HuH-7 (cell line): ENCODE data around the gene RBBP8.
"Not testable (repeated sequence)": the region's sequence is repeated elsewhere in the genome, so short reads cannot be mapped to it uniquely, and the experiment has no call there.

ENCODE experiments used
- DNase-seq: peaks from one replicate; pipeline ENCODE4 v3.0.0; 2011; ENCODE audit warnings: low spot score

The RBBP8 gene

DNA sequence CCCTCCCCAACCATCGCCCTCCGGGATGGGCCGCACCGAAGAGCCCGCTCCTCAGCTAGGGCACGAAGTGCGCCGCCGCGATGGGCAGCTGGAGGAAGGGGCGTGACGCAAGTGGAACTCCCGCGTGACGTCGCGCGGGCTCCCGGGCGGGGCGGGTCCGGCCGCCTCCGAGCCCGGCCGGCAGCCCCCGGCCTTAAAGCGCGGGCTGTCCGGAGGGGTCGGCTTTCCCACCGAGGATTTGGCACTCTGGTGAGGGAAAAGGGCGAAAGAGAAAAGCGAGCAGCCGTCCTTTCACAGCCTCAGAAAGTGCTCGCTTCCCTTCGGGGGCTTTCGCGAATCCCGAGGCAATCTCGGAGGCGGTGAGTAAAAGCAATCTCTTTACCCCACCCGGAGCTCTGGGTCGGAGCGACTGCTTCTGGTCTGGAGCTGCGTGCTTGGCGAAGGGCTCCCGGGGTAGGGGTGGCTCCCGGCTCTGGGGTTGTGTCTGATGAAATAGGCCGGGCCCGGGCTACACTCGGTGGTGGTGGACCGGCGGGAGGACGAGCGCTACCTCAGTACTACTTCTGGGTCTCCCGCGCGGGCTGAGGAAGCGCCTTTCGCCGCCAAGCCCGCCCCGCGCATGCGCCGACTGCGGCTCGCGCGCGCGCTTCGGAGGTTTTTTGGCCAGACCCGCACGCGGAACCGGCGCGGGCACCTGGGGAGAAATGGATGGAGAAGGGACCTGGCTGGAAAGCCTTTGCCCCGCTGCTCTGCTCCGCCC, at the start of gene RBBP8:
Gene RBBP8 (plus strand): TSS at position 123 of the 760 bp plus-strand sequence. CDS start 3,524 bp downstream, outside the sequence.
- DNase-seq, result peak; percentile 69

DNA sequence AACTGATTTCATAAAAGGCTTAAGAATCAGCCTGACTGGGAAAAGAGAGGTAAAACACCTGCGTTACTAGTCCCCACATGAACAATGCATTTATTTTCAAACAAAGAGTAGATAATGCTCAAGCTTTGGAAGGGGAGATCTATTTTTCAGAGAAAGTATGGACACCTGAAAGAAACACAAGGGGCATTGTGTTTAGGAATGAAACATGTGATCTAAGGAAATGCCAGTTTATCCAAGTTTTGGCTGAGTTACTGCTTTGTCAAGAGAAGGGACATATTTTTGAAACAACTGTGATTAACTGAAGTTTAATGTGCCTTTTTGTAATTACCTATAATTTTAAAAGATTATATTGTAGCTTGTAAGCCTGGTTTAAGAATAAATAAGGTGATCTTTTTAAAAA, 49.3 kb upstream of the RBBP8 start:
- DNase-seq, result no peak

DNA sequence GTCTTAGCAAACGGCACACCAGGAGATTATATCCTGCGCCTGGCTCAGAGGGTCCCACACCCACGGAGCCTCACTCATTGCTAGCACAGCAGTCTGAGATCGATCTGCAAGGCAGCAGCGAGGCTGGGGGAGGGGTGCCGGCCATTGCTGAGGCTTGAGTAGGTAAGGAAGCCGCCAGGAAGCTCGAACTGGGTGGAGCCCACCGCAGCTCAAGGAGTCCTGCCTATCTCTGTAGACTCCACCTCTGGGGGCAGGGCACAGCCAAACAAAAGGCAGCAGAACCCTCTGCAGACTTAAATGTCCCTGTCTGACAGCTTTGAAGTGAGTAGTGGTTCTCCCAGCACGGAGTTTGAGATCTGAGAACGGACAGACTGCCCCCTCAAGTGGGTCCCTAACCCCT, 47.4 kb upstream of the RBBP8 start:
- DNase-seq, result not testable (repeated sequence)

DNA sequence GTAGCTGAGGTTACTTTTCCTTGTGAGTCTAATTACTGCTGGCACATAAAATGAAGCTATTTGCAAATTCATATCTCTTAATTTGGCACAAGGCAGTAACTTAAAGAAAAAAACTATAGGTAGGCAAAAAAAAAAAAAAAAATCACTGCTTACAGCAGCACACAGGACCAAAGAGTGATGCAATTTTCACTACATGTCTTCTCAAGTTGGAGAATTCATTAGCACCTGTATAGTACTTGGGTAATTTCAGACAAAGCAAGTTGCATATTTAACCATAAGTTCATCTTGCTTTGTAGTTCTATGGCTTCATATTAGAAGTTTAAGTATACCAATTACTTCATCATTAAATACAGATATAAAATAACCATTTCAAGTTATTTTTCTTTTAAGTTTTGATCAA, 33.7 kb upstream of the RBBP8 start:
- no peak for DNase-seq

DNA sequence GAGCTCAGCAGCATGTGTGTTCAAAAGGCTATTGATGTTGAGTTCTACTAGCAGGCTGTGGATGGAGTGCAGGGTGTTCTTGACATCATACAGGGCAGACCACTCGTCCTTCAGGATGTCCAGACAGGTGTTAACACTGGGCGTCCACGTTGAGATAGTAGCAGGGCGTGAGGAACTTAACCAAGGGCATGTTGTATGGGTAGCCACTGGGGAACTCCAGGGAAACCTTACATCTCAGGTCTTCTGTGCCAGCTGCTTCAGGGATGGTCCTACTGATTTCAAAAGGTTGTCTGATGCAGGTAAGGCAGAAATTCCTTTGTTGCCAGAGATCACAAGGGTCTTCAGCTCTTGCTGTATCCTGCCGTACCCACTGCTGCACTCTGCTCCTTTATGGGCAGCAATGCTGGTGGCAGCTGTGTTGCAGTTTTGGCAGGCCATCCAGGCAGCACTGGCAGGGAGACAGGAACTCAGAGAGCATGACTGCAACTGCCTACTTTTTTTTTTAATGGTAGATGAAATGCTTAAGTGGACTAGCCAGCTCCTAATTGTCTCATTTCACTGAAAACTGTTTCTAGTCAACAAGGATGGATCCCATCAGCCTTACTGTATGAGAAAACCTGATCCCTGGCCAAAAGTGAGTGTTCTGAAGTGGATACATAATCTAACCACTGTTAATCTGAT, 32.4 kb upstream of the RBBP8 start:
- no peak for DNase-seq

DNA sequence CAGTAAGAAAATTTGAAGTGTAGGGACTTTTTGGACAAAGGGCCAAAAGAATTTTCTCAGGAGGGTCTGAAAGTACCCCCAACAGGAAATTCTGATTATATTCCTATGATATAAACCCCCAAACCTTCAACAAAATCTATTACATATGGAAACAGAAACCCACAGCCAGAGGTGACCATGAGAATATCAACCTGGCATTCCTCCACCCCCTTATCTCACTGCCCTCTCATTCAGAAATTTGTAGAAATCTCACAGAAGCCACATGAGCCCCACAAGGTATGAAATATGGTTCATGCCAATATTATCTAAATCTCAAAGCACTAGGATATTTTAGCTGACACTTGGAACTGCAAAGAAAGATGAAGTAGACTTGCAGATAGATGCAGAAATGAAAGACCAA, 31.0 kb upstream of the RBBP8 start:
- no peak for DNase-seq

DNA sequence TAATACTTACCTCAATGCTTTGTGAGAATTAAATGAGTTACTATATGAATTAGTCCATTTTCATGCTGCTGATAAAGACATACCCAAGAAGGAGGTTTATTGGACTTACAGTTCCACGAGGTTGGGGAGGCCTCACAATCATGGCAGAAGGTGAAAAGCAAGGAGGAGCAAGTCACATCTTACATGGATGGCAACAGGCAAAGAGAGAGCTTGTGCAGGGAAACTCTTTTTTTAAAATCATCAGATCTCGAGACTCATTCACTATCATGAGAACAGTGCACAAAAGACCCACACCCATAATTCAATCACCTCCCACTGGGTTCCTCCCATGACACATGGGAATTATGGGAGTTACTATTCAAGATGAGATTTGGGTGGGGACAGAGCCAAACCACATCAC, 29.9 kb upstream of the RBBP8 start:
- DNase-seq, result not testable (repeated sequence)

DNA sequence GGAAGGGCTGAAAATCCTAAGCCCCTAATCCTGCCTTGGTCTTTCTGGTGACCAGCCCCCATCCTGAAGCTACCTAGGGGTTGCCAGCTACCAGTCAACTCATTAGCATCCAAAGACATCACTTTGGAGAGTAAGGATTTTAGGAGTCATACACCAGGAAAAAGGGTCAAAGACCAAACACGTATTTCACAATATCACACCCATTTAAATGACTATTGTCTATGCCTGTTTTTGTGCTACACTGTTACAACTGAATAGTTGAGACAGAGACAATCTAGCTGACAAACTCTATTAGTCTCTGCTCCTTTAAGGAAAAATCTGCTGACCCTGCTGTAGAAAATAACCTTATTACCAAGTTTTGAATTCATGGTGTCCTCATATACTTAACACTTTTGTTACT, 21.0 kb upstream of the RBBP8 start:
- no peak for DNase-seq

DNA sequence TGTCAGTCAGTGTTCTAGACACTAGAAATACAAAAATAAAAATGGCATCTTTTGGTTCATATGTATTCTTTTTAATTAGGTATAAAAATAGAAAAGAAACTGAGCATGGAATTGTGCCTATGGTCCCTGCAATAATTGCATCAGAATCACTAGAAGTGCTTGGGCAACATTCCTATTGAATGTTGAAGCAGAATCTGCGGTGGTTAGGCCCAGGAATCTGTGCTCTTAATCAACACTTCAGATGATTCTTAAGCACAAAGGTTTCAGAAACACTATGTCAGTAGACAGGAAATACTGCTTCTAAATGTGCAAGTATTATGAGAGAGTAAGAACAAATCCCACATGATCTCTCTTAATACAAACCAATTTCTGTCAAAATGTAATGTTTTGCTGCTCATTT, 20.3 kb upstream of the RBBP8 start:
- no peak for DNase-seq

DNA sequence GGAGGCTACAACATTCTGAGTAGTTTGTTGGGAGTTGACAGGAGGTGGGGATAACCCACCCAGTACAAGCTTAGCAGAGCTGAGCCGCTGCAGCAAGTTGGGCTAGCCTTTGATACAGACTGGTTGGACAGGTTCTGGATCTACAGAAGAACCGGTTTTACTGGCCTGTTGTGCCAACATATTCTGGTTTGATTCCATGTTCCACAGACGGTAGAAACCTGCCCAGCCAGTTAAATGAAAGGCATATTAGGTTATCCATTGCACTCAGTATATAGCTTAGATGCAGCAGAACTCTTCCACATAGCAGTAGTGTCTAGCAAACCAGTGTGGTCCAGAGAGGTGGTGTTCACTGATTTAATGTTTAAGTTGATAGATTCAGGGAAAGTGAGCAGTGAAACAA, 19.3 kb upstream of the RBBP8 start:
- no peak for DNase-seq

DNA sequence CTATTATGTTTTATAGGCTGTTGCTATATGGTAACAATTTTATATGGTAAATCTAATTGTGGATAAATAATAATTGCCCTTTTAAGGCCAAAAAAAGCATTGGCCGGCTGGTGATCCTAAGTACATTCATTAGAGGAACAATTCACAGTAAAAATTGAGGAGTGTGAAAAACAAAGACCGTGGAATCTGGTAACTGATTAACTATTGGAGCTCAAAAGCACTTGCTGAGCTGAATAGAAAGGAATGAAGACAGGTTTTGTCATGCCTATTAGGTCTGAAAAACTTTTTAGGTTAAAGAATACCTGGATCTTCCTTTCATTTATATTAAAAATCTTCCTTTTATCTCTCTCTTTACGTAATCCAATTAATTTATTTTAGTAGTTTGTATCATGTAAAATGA, 18.5 kb upstream of the RBBP8 start:
- DNase-seq, result no peak

DNA sequence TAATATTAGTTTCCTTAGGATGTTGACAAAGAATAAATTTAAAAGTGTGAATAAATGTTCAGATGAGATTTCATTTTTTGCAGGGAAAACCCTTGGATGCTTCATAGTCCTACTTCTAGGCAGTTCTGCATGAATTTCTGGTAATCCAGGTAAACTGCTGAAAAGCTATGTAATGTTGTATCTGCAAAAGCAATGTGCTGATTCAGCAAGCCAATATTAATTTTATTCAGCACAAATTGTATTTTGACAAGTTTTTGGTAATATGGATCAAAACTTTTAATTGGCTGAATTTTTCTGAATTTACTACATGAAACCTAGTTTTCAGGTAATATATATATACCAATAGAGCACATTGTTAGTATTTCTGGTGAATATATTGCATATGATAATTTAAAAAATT, 17.8 kb upstream of the RBBP8 start:
- no peak for DNase-seq

DNA sequence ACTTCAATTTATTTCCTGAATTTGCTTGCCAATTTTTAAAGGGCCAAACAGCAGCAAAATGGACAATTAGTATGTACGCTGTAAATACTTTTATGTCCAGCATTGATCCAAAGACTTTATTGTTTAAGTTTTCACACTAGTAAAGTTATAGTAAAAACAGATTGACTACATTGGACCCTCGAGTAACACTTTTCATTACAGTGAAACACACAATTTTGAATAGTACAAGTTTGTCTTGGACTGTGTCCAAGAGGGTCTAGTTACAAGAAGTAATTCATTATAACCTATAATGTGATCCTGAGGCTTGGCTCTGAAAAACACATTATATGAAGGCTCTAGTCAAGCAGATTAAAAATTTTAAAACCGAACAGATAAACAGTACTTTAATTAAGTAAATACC, 11.4 kb upstream of the RBBP8 start:
- no peak for DNase-seq

DNA sequence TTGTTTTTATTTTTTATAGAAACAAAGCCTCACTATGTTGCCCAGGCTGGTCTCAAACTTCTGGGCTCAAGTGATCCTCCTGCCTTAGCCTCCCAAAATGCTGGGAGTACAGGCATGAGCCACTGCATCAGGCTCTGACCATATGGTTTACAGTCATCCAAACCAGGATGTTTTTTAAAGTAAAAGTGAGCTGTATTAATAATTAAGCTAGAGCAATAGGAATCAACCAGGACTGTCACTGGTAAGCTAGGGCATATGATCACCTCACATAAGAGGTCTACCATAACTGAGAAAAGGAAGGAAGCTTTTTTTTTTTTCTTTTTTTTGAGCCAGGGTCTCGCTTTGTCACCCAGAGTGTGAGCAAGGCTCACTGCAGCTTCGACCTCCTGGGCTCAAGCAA, 8.5 kb upstream of the RBBP8 start:
- DNase-seq, result no peak

DNA sequence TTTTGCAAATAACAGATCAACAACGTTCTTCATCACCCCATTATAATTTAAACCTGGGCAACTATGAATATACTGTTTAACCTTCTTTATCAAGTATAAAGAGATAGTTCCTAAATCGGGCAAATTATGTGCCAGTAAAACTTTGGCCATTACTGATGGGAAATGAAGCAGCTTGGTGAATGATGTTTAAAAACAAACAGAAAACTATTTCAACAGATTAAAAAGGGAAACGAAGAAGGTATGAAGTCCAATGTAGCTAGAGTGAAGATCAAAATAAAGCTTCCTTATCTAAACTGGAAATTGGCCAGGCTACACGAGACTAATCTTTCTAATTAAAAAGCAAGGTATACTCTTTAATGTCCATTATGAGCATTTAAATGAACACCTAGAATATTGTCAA, 6.7 kb upstream of the RBBP8 start:
- DNase-seq, result no peak

DNA sequence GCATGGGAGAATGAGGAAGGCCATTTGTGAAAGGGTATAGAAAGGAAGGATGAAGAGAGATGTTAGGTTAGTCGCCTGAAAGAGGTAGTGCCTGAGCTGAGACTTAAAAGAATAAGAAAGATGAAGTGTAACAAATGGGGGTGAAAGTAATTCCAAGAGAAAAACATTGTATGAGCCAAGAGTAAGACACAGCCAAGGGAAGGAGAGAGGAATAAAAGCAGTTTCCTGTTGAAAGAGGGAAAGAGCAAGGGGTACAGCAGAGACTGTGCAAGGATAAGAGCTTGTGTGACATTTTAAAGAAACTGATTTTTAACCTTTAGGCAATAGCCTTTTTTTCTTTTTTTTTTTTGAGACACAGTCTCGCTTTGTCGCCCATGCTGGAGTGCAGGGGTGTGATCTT, 4.8 kb upstream of the RBBP8 start:
- no peak for DNase-seq

DNA sequence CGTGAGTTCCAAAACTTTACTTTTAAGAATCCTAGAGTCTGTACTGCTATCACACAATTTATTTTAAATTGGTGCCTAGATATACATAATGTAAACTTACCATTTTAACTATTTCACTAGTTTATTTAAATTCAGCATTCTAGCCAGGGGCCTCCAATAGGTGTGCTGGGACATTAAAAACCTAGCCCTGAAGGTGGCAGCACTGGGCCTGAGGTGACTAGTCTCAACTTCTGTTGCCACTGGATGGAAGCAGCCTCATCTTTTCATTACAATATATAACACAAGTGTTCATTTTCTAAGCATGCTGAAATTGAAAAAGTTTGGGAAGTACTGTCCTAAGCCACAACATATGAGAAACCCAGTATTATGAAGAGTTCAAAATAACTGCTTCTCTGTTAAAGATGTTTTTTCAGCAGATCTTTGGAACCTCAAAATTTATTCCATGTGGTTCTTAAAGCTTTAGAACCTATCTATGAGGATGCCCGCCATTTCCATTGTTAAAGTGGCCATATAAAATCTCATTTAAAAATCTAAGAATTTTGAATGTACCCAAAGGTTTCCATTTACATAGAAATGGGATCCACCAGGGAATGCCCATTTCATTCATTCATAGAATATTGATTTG, 2.9 kb upstream of the RBBP8 start:
- DNase-seq, result peak; percentile 35

DNA sequence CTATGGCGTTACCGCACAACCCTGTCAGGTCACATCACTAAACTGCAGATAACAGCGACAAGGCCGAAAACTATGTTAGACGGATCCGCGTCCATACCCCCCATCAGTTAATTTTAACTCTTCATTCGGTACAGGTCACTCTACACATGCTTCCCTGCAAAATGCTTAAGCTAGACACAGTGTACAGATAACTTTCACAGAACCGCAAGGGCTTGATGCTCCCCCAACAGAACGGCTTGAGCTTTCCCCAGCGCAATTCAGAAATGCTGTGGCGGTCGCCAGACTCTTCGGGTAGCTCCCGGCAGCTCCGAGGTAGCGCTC, 283 bp upstream of the RBBP8 start:
- no peak for DNase-seq

DNA sequence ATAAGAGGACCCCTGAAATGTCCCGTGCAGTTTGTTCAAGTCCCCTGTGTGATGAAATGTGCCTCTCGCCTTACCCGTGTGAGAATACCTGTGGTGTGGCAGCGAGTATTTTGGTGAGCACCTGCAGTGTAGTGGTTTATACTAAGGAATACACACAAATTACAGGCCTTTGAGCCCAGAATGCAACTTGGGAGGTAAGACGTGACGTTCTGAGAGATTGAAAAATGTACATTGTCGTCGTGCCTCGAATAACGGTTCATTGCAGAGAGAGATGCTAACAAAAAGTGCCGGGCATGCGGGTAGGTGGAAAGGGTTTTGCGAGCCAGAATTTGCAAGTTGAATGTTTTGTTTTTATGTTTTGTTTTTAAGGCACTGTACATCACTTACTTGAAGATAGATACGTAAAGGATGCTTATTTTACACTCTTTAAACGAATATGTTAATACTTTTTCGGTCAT, 867 bp downstream of the RBBP8 start:
- DNase-seq, result peak; percentile 40

DNA sequence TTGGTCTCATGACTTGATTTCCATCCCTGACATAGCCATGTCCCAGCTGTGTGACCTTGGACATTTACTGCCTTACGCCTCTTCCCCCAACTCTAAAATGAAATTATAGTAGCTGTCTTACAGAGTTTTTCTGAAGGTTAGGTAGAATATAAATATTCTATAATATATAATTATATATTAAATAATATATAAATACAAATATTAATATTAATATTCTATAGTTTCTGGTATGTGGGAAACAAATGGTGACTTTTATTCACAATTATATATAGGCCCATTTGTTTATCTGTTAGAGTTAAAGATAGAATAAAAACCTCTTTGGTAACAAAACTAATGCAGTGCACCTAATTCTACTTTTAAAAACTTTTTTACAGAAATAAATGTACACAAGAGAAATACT, 1.7 kb downstream of the RBBP8 start:
- no peak for DNase-seq

DNA sequence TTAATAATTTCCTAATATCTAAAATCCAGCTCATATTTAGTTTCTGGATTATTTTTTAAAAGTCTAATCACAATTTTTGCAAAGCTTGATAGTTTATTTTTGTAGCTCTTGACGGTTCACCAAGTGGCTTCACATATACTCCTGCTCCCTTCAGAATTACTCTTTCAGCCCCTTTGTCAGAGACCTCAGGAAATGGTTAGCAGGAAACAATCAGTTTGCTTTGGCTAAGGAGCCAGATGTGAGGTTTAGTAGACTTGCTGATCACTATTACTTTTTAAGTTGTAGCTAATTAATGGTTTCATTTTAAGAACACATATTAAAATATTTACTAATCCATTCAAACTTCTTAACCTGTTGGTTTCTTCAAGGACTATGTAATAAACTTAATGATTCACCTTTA, 2.3 kb downstream of the RBBP8 start:
- DNase-seq, result no peak

DNA sequence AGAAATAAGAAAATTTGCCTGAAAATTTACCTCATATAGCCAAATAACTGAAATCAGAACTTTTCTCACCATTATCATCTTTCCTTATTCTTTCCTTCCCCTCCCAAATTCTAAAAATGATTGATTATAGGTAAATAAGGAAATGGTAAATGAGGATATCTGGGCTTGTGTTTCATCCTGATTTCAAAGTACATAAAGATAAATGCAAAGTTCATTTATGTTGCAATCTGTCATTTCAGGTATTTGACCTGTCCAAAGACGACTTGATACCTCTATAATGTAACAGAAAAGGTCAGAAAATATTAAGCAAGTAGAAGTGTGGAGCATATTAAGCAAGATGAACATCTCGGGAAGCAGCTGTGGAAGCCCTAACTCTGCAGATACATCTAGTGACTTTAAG, 3.4 kb downstream of the RBBP8 start:
- DNase-seq, result no peak

DNA sequence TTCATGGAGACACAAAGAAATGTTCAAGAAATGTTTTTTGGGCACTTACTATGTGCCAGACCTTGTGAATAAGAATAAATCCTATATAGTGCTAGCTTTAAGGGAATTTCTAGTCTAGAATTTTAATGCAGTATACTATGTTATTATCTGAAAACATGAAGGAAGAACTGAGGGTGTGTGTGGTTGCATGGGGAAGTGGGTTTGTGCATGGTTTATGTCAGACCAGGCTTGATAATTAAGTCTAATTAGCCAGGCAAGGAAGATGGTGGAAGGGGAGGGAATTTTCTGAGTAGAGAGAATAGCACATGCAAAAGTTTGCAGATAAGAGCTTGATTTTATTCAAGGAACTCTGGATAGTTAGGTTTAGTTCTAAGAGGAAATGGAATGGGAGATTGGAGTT, 6.5 kb downstream of the RBBP8 start:
- no peak for DNase-seq

DNA sequence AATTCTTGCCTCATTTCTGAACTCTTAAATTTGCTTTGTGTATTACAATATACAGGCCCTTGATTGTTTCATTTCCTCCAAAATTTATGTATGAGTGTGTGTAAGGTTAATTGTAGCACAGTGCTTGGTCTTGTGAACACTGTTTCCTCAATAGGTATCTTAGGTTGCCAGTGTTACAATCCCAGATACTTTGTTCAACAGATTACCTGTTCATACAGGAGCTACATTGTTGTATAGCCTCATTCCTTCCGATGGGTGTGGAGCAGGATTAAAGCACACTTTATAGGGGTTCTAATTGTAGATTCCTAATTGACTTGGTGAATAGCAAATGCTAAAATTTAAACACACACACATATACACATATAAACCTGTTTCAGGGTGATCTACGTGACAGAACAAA, 10.7 kb downstream of the RBBP8 start:
- no peak for DNase-seq
